ENCODE results near the gene DZANK1. TPM values are rescaled to one million over a fixed set of nuclear protein-coding genes. Genes with fewer than 3 reads are reported as not detected.

DZANK1 gene
- total and polyA plus RNA-seq, 2 experiments from 2014 or later: 7.9 to 8.3 TPM

DNA sequence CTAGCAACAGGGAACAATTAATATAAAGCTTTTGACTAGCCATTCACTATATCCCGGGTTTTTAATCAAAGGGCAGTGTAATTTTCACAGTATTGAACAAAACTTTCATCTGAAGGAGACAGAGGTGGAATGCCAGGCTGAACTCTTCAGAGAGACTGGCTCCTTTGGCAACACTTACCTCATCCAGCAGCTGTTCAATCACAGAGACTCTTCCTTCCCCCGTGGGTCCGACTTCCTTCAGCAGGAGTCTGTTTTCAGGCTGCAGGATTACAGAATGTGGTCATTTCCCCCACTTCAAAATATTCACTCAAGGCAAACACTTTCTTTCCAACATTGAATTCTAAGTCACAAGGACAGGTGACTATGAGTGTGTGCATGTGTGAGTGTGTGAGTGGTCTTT lies 76.6 kb downstream of the DZANK1 start (continued):
- TF ChIP-seq, protein P1, sequence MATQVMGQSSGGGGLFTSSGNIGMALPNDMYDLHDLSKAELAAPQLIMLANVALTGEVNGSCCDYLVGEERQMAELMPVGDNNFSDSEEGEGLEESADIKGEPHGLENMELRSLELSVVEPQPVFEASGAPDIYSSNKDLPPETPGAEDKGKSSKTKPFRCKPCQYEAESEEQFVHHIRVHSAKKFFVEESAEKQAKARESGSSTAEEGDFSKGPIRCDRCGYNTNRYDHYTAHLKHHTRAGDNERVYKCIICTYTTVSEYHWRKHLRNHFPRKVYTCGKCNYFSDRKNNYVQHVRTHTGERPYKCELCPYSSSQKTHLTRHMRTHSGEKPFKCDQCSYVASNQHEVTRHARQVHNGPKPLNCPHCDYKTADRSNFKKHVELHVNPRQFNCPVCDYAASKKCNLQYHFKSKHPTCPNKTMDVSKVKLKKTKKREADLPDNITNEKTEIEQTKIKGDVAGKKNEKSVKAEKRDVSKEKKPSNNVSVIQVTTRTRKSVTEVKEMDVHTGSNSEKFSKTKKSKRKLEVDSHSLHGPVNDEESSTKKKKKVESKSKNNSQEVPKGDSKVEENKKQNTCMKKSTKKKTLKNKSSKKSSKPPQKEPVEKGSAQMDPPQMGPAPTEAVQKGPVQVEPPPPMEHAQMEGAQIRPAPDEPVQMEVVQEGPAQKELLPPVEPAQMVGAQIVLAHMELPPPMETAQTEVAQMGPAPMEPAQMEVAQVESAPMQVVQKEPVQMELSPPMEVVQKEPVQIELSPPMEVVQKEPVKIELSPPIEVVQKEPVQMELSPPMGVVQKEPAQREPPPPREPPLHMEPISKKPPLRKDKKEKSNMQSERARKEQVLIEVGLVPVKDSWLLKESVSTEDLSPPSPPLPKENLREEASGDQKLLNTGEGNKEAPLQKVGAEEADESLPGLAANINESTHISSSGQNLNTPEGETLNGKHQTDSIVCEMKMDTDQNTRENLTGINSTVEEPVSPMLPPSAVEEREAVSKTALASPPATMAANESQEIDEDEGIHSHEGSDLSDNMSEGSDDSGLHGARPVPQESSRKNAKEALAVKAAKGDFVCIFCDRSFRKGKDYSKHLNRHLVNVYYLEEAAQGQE (IDR thresholded peaks at IDR 0.05; ENCODE audit: unreplicated experiment): no peak
- TF ChIP-seq JUNB (IDR thresholded peaks at IDR 0.05; ENCODE audit: unreplicated experiment) (no peak), ZNF331 (CRISPR knock-in tag; IDR thresholded peaks at IDR 0.05; ENCODE audit: low read depth) (no peak), POLR2AphosphoS5 (IDR thresholded peaks at IDR 0.05; ENCODE audit: low read depth) (no peak), EZH2 (IDR thresholded peaks at IDR 0.05; ENCODE audit: low read depth, unreplicated experiment) (no peak)
- TF ChIP-seq, protein P2, sequence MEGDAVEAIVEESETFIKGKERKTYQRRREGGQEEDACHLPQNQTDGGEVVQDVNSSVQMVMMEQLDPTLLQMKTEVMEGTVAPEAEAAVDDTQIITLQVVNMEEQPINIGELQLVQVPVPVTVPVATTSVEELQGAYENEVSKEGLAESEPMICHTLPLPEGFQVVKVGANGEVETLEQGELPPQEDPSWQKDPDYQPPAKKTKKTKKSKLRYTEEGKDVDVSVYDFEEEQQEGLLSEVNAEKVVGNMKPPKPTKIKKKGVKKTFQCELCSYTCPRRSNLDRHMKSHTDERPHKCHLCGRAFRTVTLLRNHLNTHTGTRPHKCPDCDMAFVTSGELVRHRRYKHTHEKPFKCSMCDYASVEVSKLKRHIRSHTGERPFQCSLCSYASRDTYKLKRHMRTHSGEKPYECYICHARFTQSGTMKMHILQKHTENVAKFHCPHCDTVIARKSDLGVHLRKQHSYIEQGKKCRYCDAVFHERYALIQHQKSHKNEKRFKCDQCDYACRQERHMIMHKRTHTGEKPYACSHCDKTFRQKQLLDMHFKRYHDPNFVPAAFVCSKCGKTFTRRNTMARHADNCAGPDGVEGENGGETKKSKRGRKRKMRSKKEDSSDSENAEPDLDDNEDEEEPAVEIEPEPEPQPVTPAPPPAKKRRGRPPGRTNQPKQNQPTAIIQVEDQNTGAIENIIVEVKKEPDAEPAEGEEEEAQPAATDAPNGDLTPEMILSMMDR (conservative IDR thresholded peaks at IDR 0.05; ENCODE audit: low read depth in 2 of 2): no peak

DNA sequence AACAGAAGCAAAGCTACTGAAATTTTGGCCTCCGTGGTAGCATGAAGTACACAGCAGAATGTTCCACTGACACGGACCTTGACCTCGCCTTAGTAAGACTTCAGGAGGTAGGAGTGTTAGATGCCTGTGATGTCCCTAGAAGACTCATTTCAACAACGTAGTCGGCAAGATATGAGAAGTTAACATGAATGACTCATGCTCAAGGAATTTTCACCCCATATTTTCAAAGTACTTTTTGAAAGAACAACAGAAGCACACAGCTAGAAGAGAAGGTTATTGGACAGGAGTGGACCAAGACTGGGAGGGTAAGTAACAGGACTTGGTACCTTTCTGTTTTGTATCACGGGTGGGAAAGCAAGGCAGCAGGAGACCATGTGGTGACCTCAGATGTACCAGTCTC lies 78.0 kb downstream of the DZANK1 start:
- no peak overlapping the region for H3K4me3 Mint-ChIP-seq
- Histone ChIP-seq H3K4me1 (ENCODE audit: insufficient read depth) (no peaks in the 10 kb centered on the region), H3K4me2 (no peak overlapping the region), H3K36me3 (ENCODE audit: insufficient read depth) (no peaks in the 10 kb centered on the region), H3K27me3 (ENCODE audit: insufficient read depth) (no peaks in the 10 kb centered on the region), H2AFZ (no peak overlapping the region), H3K27ac (ENCODE audit: low read depth) (no peak overlapping the region), H3K4me3 (no peak overlapping the region), H4K20me1 (replicated peaks; ENCODE audit: insufficient read depth) (no peaks in the 10 kb centered on the region), H3K79me2 (replicated peaks; ENCODE audit: insufficient read depth) (no peaks in the 10 kb centered on the region), H3F3A (replicated peaks; ENCODE audit: low read depth) (no peaks in the 10 kb centered on the region), H3K9me2 (ENCODE audit: insufficient read depth) (no peaks in the 10 kb centered on the region)
- TF ChIP-seq, protein P1 (IDR thresholded peaks at IDR 0.05; ENCODE audit: unreplicated experiment): no peak
- H3K36me3 Mint-ChIP-seq (ENCODE audit: low read depth): peaks cover 9% of the 10 kb centered on the region
- H3K9me3 Mint-ChIP-seq: no peaks in the 10 kb centered on the region
- no peak for ATAC-seq
- no peak overlapping the region for H3K27ac Mint-ChIP-seq
- H3K27me3 Mint-ChIP-seq (ENCODE audit: insufficient read depth, low read depth, poor library complexity): peaks cover 2% of the 10 kb centered on the region
- DNase-seq (ENCODE audit: low spot score): no peak
- H3K4me1 Mint-ChIP-seq: peaks cover 5% of the 10 kb centered on the region; the same call in 1 of the 3 replicates
